GM18507 (cell line): ENCODE data around the gene TMEM19.

Experiments used
- DNase-seq: peaks from one replicate; pipeline ENCODE4 v3.0.0; 2011; ENCODE audit warnings: low read depth; ENCODE audit not compliant: insufficient read length; ENCODE audit errors: extremely low spot score
- FAIRE-seq: peaks from 2 replicates; lab custom pipeline; 2011; peaks lifted over from hg19 to GRCh38; lab: Jason Lieb, UNC

The TMEM19 gene

DNA sequence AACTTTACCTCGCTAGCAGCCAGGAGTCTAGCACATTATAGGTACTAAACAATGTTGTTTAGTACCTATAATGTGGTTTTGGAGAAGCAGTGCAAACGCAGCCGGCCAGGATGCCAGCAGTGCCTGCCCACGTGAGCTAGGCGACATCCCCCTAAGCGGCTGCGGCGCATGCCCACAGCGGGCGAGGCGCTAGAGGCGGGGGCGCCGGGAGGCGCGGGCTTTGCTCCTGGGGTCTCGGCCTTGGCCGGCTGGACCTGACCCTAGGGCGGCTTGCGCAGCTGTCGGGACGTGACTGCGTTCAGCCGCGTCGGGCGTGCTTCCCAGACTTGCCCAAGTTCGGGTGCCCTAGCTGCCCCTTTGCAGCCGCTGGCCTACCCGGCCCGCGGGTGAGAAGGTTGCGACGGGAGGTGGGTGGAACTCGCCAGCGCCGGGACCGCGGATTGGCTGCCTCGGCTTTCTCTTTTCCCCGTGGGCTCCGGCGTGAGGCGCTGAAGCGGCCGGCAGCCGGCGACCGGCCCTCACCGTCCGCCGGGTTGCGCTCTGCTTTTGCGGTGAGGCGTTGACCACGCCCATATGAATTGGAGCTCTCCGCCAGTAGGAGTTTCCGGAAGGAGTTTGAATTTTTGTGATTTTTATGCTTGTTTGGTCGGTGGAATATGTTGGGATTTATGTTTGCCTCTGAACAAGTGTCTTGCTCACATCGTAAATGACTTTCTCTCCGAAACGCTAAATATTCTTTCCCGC, at the start of gene TMEM19:
Gene TMEM19, plus strand, starts transcription at position 169 of the 744 bp plus-strand sequence. CDS start 599 bp downstream, outside the sequence.
- FAIRE-seq, result peak; percentile 87
- peak; percentile 63 for DNase-seq

DNA sequence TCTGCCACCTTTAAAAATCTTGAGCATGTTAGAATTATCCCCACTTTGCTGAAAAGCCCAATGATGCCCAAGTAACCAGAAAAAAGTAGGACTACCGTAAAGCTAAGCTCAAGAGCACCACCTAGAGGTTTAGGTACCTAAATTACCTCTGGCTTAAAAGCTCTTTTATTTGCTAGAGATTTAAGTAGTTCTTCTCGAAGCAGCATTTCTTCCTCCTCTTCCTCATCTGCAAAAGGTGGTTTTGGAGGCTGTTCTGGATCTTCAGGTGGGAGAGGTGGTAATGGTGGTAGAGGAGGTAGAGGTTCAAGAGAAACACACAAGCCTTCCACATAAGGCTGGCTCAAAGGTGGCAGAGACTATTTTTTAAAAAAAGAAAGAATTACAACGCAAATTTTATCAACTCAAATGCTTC, 49.2 kb upstream of the TMEM19 start:
- DNase-seq, result no peak
- peak; percentile 81 for FAIRE-seq

DNA sequence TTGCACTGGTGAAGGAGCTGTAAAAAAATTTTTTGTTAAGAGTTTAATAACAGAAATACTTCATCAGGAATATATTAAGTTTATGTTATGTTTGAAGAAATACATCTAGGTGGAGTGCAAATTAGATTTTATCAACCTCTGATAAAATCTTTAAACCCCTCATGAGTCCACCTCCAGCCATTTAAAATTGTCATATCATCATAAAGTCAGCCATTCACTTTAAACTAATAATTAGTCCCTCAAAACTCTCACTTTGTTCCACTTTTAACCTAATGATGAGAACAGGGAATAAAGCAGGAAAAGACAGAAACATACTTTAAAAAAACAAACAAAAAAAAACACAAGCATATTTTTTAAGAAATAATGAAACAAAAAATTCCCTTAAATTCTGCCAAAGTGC, 47.4 kb upstream of the TMEM19 start:
- FAIRE-seq (no peak), DNase-seq (no peak)

DNA sequence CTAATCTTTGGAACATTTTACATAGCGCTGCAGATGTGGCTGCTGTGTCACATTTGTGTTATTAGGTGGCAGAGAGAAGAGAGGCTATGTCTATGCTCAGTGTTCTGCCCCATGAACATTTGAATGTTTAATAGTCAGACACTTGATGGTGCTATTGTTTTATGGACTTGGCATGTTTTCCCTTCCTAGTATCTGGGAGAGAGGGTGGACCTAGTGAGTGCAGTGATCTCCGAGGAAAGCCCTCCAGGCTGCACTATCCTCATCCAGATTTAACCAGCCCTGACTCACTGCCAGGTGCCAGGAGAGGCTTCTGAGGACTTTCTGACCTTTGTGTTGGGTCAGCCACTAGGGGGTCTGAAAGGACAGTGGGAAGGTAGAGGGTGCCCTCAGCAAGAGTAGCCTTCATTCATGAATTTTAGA, 46.5 kb upstream of the TMEM19 start:
- DNase-seq (no peak), FAIRE-seq (no peak)

DNA sequence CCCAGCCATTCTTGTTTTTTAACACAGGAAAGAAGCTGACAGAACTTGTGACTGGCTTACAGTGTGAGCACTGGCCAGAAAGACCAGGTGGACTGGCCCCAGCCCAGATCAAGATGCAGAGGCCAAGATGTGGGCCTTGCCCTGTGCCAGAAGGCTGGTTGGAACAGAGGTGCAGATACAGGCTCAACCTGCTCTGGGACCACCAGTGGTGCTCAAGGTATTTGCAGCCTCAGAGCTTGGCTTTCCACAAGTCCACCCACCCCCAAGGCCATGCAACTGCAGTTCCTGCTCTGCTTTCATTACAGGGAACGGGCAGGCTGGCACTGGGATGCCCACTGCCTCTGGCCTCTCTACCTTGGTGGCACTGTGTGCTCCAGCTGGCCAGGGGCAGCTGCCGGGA, 45.6 kb upstream of the TMEM19 start:
- no peak for DNase-seq
- FAIRE-seq, result no peak

DNA sequence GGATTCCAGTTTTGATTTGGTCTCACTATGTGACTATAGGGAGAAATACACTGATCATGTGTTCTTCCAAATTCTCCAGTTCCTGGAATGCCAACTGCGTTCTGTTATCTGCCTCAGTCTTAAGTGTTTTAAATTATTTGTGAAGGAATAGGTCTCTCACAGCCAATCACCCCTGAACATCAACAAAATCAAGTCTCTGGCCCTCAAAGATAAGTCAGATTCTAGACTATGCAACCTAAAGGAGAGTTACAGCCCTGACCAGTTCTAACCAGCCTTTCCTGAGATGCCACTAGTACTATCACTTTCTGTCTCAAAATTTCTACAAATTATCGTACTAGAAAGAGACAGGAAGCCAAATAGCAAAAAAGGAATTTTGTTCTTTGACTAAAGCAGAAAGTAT, 44.5 kb upstream of the TMEM19 start:
- FAIRE-seq (no peak), DNase-seq (no peak)

DNA sequence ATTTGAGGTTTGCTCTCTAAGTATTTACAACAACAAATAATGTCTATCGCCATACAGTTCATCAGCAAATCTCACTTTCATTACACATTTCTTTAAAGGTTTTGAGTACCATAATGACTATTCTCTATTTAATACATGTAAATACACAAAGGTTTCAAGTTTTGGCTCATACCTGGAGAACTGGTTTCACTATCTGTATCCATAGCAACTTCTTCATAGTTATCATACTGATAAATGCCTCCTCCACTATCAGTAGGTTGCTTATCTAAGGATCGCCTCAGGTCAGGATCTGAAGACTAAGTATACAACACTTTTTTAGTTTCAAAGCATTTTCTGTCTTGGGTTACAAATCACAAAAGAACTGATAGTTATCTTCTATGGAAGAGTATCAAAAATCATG, 43.6 kb upstream of the TMEM19 start:
- DNase-seq (no peak), FAIRE-seq (peak; percentile 12)

DNA sequence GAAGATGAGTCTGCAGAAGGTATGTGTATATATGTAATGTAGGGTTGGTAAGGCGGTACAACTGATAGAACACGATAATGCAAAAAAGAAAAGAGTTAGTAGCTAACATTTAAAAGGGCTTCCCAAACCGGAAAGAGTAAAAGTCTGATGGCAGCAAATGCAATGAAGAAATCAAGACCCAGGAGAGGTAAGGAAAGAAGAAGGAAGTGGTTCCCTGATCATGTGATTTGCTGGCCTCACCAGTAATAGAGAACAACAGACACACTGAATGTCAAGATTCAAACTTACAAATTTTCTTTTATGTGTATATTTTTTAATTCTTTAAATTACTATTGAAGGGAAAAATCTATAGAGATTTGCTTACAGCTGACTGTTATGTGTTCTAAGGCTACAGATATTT, 40.6 kb upstream of the TMEM19 start:
- DNase-seq (no peak), FAIRE-seq (no peak)

DNA sequence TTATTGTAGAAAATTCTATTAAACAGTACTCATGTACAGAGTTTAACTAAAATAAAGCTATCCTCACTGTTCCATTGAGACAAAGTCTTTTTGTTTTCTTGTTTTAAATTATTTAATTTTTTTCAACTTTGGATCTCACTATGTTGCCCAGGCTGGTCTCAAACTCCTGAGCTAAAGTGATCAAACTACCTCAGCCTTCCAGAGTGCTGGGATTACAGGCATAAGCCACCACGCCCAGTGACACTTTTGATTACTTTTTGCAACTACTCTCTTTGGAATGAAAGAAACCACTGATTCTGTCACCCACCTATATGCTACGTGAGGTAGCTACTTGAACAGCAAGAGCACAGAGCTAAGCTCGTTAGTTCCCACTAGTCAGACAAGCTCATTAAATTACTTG, 39.4 kb upstream of the TMEM19 start:
- FAIRE-seq (no peak), DNase-seq (no peak)

DNA sequence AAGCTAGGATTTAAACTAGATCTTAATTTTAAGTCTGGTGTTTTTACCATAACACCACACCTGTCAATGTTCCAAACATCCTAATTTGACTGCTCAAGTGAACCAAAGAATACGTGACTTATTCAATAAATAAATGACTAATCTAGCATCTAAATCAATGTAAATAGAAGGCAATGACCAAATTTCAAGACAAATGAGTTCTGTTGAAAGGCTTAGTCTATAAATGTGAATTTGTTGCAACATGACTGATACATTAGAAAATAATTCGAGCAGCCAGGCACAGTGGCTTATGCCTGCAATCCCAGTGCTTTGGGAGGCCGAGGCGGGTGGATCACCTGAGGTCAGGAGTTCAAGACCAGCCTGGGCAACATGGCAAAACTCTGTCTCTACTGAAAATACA, 37.3 kb upstream of the TMEM19 start:
- FAIRE-seq (no peak), DNase-seq (no peak)

DNA sequence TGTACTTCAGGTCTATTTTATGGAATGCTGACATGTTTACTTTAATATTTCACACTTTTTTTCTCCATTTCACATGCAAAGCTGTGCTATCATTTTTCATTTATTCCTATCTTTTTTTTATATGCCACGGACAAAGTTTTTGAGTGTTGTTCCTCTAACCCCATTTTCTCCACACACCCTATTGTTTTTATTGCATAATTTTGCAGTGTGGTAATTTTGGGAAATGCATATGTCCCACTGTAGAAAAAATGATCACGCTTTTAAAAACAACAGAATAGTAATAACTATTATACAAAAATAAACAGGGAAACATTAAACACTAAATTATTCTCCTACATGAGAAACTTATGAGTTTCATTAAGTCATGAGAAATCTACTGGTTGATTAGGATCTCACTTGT, 36.5 kb upstream of the TMEM19 start:
- DNase-seq (no peak), FAIRE-seq (no peak)

DNA sequence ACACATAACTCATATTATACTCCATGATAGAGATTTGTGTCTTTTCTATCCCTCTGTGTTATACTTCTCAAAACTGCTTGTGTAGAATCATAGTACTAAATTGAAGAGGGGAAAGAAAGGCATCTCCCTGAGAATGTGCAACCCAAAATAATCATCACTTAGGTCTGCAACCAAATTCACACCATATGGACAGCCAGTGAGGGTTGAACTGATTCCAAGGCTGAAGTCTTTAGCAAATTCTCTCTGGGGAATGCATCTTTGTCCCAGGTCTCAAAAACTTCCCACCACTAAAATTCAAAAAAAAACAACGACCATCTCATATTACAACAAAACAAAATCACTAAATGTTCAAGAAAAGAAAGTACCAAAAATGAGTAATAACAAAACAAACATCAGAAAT, 33.2 kb upstream of the TMEM19 start:
- no peak for DNase-seq
- peak; percentile 39 for FAIRE-seq

DNA sequence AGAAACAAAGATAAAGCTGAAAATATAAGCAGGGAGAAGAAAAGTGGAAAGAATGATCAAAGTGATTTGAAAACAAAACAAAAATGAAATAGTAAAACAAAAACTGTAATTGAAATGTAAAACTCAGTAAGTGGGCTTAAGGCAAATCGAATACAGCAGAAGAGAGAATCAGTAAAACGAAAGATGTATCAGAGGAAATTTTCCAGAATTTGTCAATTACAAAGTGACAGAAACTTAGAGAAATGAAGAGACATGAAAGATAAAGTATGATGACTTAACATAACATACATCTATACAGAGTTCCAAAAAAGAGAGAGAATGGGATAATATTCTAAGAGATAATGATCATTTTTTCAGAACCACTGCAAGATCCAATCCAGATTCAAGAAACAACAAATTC, 32.7 kb upstream of the TMEM19 start:
- no peak for DNase-seq
- no peak for FAIRE-seq

DNA sequence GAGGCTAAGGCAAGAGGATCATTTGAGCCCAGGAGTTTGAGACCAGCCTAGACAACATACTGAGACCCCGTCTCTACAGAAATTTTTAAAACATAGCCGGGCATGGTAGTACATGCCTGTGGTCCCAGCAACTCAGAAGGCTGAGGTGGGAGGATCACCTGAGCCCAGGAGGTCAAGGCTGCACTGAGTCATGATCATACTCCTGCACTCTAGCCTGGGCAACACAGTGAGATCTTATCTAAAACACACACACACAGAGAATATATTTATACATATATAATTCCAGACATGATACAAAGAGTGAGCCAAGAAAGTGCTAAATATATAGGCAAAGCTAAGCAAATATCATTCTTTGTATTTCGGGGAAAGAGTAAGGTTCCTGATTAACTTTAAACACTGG, 31.7 kb upstream of the TMEM19 start:
- FAIRE-seq (no peak), DNase-seq (no peak)

DNA sequence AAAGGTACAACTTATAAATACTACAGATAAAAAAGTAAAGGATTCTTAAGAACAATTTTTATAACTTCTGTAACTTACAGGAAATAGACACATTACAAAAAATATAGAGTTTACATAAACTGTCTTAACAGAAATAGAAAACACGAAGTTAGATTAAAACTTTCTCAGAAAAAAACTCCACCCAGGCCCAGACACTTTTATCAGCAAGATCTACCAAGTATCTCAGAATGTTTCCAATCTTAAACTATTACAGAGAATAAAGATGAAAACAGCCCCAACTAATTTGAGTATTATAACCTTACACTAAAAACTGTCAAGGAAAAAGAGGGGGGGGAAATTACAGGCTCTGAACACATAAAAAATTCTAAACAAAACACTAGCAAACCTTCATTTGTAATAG, 30.4 kb upstream of the TMEM19 start:
- DNase-seq, result no peak
- no peak for FAIRE-seq

DNA sequence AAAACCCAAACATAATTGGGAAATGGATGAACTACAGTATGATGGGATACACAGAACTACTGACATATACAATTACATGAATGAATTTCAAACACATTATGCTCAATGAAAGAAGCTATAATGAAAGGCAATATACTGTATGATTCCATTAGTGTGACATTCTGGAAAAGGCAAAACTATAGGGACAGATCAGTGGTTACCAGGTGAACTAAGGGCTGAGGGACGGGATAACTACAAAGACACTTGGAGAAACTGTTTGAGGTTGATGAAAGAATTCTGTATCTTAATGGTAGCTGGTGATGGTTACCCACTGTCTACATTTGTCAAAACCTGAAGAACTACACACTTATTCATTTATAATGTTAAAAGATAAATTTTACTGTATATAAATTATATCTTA, 30.0 kb upstream of the TMEM19 start:
- FAIRE-seq (no peak), DNase-seq (no peak)

DNA sequence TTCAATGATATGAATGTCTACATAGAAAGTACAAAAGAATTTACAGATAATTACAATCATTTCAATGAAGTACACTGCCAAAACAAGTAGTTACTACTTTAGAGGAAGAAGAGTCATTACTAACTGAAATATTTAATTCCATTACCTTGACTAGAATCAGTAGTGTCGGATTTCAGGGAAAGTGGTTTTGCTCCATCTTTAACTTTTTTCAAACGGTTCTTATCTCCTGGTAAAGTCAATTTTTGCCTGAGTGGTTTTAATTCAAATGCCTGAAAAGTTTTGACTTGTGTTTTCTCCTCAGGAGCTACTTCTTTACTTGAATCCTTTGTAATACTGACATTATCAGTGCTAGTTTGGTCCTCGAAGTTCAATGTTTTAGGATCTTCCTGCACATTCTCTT, 29.1 kb upstream of the TMEM19 start:
- no peak for FAIRE-seq

DNA sequence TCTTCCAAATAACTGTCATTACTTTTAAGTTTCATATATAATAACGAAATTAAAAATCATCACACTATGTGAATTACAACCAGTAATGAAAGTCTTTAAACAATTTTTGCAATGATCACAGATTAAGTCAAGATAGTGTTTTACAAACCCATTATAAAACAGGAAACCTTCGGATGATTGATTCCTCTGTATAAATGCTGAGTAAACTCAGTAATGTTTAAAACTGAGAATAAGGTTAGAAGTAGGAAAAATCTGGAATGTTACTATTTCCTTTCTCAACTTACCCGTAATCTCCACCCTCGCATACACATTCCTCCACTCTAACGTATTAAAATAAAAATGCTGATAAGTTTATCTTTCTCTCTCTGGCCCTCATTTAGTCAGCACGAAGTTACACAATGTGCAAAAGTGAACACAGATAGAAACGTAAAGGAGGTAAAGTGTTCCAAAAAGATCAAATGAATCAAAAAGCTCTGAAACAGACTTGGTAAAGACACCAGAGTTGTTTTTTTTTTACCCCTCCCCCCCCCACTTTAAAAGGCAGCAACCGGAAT, 23.8 kb upstream of the TMEM19 start:
- no peak for FAIRE-seq
- no peak for DNase-seq

More for the DNA sequence above, 29.1 kb upstream of the TMEM19 start:
- no peak for DNase-seq

DNA sequence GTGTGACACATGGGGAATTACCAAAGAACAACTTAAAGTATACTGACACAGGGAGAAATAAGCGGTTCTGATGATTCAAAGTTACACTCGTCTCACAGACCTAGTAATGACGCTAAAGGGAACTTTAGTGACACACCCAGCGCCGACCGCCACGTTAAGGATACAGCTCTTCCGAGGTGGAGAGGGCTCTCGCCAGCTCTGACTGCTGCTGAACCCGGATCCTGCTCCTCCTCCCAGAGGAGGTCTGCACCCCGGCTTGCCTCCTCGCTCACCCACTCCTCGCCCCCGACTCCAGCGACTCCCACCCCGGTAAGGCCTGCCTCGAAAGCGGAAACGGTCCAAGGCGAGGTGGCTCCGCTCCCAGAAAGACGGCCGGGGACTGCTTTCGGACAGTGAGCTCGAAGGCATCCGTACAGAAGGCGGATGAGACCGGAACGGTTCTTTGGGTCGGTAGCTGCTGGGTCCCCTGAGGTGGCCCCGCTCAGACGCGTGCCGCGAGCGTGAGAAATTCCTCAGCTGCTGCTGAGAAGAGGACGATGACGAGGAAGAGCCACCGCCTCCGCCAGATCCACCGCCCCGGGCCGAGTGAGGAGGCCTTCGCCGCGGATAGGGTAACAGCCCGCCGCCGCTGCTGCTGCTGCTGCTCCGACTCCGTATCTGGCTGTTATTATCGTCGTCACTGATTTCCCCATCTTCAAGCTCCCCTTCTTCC, 22.9 kb upstream of the TMEM19 start:
- FAIRE-seq, result peak; percentile 60
- no peak for DNase-seq

DNA sequence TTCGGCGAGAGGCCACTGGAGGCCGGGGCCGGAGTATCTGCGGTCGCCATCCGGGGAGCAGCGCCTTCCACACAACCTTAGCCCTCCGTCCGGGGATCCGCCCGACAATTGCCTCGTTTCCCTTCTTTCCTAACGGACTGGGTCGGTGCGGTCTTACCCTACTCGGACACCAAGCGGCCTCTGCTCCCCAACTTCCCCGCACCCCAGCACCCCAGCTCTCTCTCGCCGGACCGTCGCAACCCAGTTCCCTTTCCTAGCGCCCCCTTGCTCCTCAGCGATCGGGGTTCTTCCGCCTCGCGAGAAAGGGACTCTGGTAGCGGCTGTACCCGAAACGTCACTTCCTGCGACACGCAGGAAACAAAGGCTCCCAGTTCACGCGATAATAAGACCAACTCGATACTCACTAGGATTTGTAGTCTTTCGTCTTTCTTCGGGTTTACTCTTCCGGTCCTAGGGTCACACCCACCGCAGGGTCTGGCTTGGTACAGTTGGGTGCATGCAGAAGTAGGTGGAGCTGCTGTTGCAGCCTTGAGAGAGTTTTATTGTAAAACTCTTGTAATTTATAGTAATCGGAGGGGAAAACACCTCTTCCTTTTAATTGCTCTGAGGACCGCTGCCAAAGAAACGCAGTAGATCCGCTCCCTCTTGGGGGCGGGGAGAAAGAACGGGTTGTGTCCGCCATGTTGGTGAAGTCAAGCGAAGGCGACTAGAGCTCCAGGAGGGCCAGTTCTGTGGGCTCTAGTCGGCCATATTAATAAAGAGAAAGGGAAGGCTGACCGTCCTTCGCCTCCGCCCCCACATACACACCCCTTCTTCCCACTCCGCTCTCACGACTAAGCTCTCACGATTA, 22.1 kb upstream of the TMEM19 start, which contains the start of the genes THAP2 and ZFC3H1:
Gene THAP2, plus strand, starts transcription at position 741 of the 850 bp plus-strand sequence. CDS start 209 bp downstream, outside the sequence.
Gene ZFC3H1, minus strand, starts transcription at position 288 of the 850 bp plus-strand sequence. Its CDS starts 238 bp downstream, at position 50.
- FAIRE-seq (peak; percentile 99), DNase-seq (peak; percentile 81)
